Panc1 (cell line): ENCODE results near the gene IL12RB2. TPM values are rescaled to one million over a fixed set of nuclear protein-coding genes. Genes with fewer than 3 reads are reported as not detected.
"Not testable (repeated sequence)": the region's sequence is repeated elsewhere in the genome, so short reads cannot be mapped to it uniquely, and the experiment has no call there.

Source experiments
- ATAC-seq: fragments of 200-7000 bp; cut with Tn5 transposase; 2 replicates; pipeline ENCODE4 v1.9.1; 2020; ENCODE audit warnings: mild to moderate bottlenecking, moderate library complexity
- BruUV-seq: library from RNA; stranded (reverse); fragments of 400-500 nt; replicated peaks from 2 replicates; lab custom pipeline; 2021; lab: Mats Ljungman, UMichigan
- CTCF ChIA-PET: fragments of 300-600 bp; sonication (Branson Sonifier 250); formaldehyde crosslinking; loops from one replicate; lab custom pipeline; 2022; ENCODE audit warnings: antibody characterized with exemption; lab: Charles Lee
- POLR2A ChIA-PET: fragments of 300-600 bp; sonication (Branson Sonifier 250); formaldehyde crosslinking; loops from one replicate; lab custom pipeline; 2022; ENCODE audit warnings: antibody characterized with exemption; lab: Charles Lee
- DNase-seq: peaks from one replicate; pipeline ENCODE4 v3.0.0-alpha.2; 2010; ENCODE audit warnings: low read depth, low spot score
- H3K27ac ChIP-seq: 2 replicates; pipeline ENCODE4 v1.5.1; 2011; ENCODE audit warnings: mild to moderate bottlenecking, low read length, inconsistent platforms
- H3K27me3 ChIP-seq: fragments of 200-500 bp; sonication (Bioruptor generic); 2 replicates; pipeline ENCODE4 v1.6.0; 2014; ENCODE audit warnings: low read length, inconsistent platforms; ENCODE audit not compliant: control insufficient read depth, insufficient read depth
- H3K36me3 ChIP-seq: fragments of 200-500 bp; sonication (Bioruptor generic); 2 replicates; pipeline ENCODE4 v1.5.1; 2014; ENCODE audit warnings: inconsistent platforms, mild to moderate bottlenecking, low read length, moderate library complexity; ENCODE audit not compliant: control insufficient read depth, insufficient read depth
- H3K4me1 ChIP-seq: 2 replicates; pipeline ENCODE4 v1.5.1; 2011; ENCODE audit warnings: inconsistent platforms, mild to moderate bottlenecking, low read length, moderate library complexity; ENCODE audit not compliant: control insufficient read depth, insufficient read depth
- H3K4me3 ChIP-seq, 2 experiments: 2 replicates each; pipeline ENCODE4 v1.5.1; 2011 to 2012; ENCODE audit warnings: low read depth in 2 of 2, low read length in 2 of 2, mild to moderate bottlenecking in 2 of 2, inconsistent platforms in 1 of 2, moderate library complexity in 1 of 2
- H3K9me3 ChIP-seq: fragments of 200-500 bp; sonication (Bioruptor generic); 2 replicates; pipeline ENCODE4 v1.5.1; 2014; ENCODE audit warnings: low read depth, mild to moderate bottlenecking, inconsistent platforms, low read length, moderate library complexity; ENCODE audit not compliant: control insufficient read depth, insufficient read depth
- CTCF ChIP-seq: fragments of 450-650 bp; IDR thresholded peaks from 2 replicates; pipeline ENCODE4 v1.5.1; 2017; ENCODE audit warnings: mild to moderate bottlenecking
- POLR2AphosphoS5 ChIP-seq: IDR thresholded peaks from 2 replicates; pipeline ENCODE4 v1.6.1; 2012; ENCODE audit warnings: mild to moderate bottlenecking, low read depth, low read length, moderate library complexity
- REST ChIP-seq, 2 experiments: IDR thresholded peaks; 2 replicates each; pipeline ENCODE4 v1.6.1; 2011 to 2012; ENCODE audit warnings: low read depth in 2 of 2, control low read depth in 1 of 2, low read length in 1 of 2, mild to moderate bottlenecking in 1 of 2, moderate library complexity in 1 of 2; ENCODE audit not compliant: insufficient read depth in 1 of 2
- SIN3A ChIP-seq: IDR thresholded peaks from 2 replicates; pipeline ENCODE4 v1.6.1; 2012; ENCODE audit warnings: low read depth, mild to moderate bottlenecking, low read length, moderate library complexity, borderline replicate concordance; ENCODE audit not compliant: insufficient read depth
- TCF7L2 ChIP-seq: IDR thresholded peaks from 2 replicates; pipeline ENCODE4 v1.6.1; 2011; ENCODE audit warnings: mild to moderate bottlenecking, low read depth, low read length, inconsistent platforms
- in situ Hi-C: cut with HindIII; loops from 2 replicates; pipeline ENCODE4 v1.10.0; 2016; ENCODE audit warnings: low sequenced_read_pairs, low pct_unique_long_range_greater_than_20kb
- intact Hi-C: fragments of 100-400 bp; cut with micrococcal nuclease; formaldehyde crosslinking; loops from one replicate; pipeline ENCODE4 v1.10.0; 2022; ENCODE audit not compliant: unreplicated experiment
- total RNA-seq: library from RNA; stranded (reverse); gene quantifications from one replicate; pipeline ENCODE4 v1.2.1, GENCODE V29; 2021; ENCODE audit not compliant: unreplicated experiment

IL12RB2 gene
- total RNA-seq, 1 experiment from 2014 or later: 0.26 TPM

- no peaks in the 10 kb centered on the region for H3K36me3 ChIP-seq
- intact Hi-C loops: no loop called here
- no peaks in the 10 kb centered on the region for H3K27me3 ChIP-seq
- in situ Hi-C loops: no loop called here
- no peak overlapping the region for H3K4me3 ChIP-seq
- no peak overlapping the region for H3K27ac ChIP-seq
- TF ChIP-seq TCF7L2 (no peak), SIN3A (no peak), REST (IDR thresholded peaks at IDR 0.05; ENCODE audit: insufficient read depth in 1 of 2, low read depth in 2 of 2, low read length in 1 of 2) (no peak), POLR2AphosphoS5 (no peak), CTCF (no peak)
- no peaks in the 10 kb centered on the region for H3K4me1 ChIP-seq
- CTCF ChIA-PET: no interaction called here
- POLR2A ChIA-PET: no interaction called here
- BruUV-seq: no TSS peak
- ATAC-seq (no peak), DNase-seq (no peak)
- no peaks in the 10 kb centered on the region for H3K9me3 ChIP-seq
Observed at GRCh38 chr1:67441183-67441582, 133.5 kb downstream of the IL12RB2 start.

- no peak overlapping the region for H3K27ac ChIP-seq
- no peaks in the 10 kb centered on the region for H3K9me3 ChIP-seq
- no peaks in the 10 kb centered on the region for H3K27me3 ChIP-seq
- no TSS peak for BruUV-seq
- no peaks in the 10 kb centered on the region for H3K4me1 ChIP-seq
- TF ChIP-seq TCF7L2 (no peak), SIN3A (no peak), POLR2AphosphoS5 (no peak), CTCF (no peak), REST (IDR thresholded peaks at IDR 0.05; ENCODE audit: insufficient read depth in 1 of 2, low read depth in 2 of 2, low read length in 1 of 2) (no peak)
- in situ Hi-C loops (no loop called here), intact Hi-C loops (no loop called here)
- no peaks in the 10 kb centered on the region for H3K36me3 ChIP-seq
- POLR2A ChIA-PET: no interaction called here
- H3K4me3 ChIP-seq: no peak overlapping the region
- CTCF ChIA-PET: no interaction called here
- DNase-seq (no peak), ATAC-seq (no peak)
Observed at GRCh38 chr1:67441739-67442281, 134.1 kb downstream of the IL12RB2 start.

GRCh38 chr1:67446014-67446413 is 138.3 kb downstream of the IL12RB2 start:
- POLR2A ChIA-PET, H3K4me3 ChIP-seq, H3K4me1 ChIP-seq, H3K9me3 ChIP-seq, in situ Hi-C loops, intact Hi-C loops, H3K27ac ChIP-seq, CTCF ChIA-PET, ATAC-seq, H3K36me3 ChIP-seq, BruUV-seq, H3K27me3 ChIP-seq, DNase-seq: not testable (repeated sequence)
